PC-3 (cell line): Measurements from ENCODE around the gene AHNAK2. TPM values are rescaled to one million over a fixed set of nuclear protein-coding genes. Genes with fewer than 3 reads are reported as not detected.
A peak's percentile ranks its signal among the peaks of the same experiment; 100 is the strongest.

Experiments used
- ATAC-seq: fragments of 200-7000 bp; cut with Tn5 transposase; 2 replicates; pipeline ENCODE4 v1.9.1; 2020; ENCODE audit warnings: mild to moderate bottlenecking, moderate library complexity
- BruUV-seq: library from RNA; stranded (reverse); fragments of 400-500 nt; replicated peaks from 2 replicates; lab custom pipeline; 2021; lab: Mats Ljungman, UMichigan
- CTCF ChIA-PET: fragments of 300-600 bp; sonication (Branson Sonifier 250); formaldehyde crosslinking; loops from one replicate; lab custom pipeline; 2022; ENCODE audit warnings: antibody characterized with exemption; lab: Charles Lee
- POLR2A ChIA-PET: fragments of 300-600 bp; sonication (Branson Sonifier 250); formaldehyde crosslinking; loops from one replicate; lab custom pipeline; 2022; ENCODE audit warnings: antibody characterized with exemption; ENCODE audit not compliant: unreplicated experiment; lab: Charles Lee
- DNase-seq: peaks from one replicate; pipeline ENCODE4 v3.0.0-alpha.2; 2015
- H2AFZ ChIP-seq: fragments of 300-600 bp; sonication (generic); 2 replicates; pipeline ENCODE4 v1.6.0; 2016; ENCODE audit warnings: antibody characterized with exemption, low read length
- H3F3A ChIP-seq: fragments of 300-600 bp; sonication (generic); one replicate; pipeline ENCODE4 v1.6.0; 2017; ENCODE audit warnings: antibody characterized with exemption, low read length, control low read depth, mild to moderate bottlenecking; ENCODE audit not compliant: unreplicated experiment
- H3K27ac ChIP-seq: fragments of 300-600 bp; sonication (generic); 2 replicates; pipeline ENCODE4 v1.5.1; 2016; ENCODE audit warnings: mild to moderate bottlenecking, low read length
- H3K27me3 ChIP-seq: fragments of 300-600 bp; sonication (generic); 2 replicates; pipeline ENCODE4 v1.6.1; 2016; ENCODE audit warnings: low read length, mixed read lengths
- H3K36me3 ChIP-seq: fragments of 300-600 bp; sonication (generic); 2 replicates; pipeline ENCODE4 v1.6.1; 2016; ENCODE audit warnings: low read depth, mixed run types, low read length, mixed read lengths
- H3K4me1 ChIP-seq: fragments of 300-600 bp; sonication (generic); 2 replicates; pipeline ENCODE4 v1.5.1; 2016; ENCODE audit warnings: low read length; ENCODE audit not compliant: insufficient read depth
- H3K4me2 ChIP-seq: fragments of 300-600 bp; sonication (generic); 2 replicates; pipeline ENCODE4 v1.6.0; 2016; ENCODE audit warnings: low read length
- H3K4me3 ChIP-seq: fragments of 300-600 bp; sonication (generic); 2 replicates; pipeline ENCODE4 v1.5.1; 2016; ENCODE audit warnings: mild to moderate bottlenecking, low read length, mixed read lengths
- H3K79me2 ChIP-seq: fragments of 300-600 bp; sonication (generic); 2 replicates; pipeline ENCODE4 v1.6.1; 2017; ENCODE audit warnings: low read length, mixed read lengths
- H3K9ac ChIP-seq: fragments of 300-600 bp; sonication (generic); 2 replicates; pipeline ENCODE4 v1.6.0; 2016; ENCODE audit warnings: mild to moderate bottlenecking, low read length
- H3K9me2 ChIP-seq: fragments of 300-600 bp; sonication (generic); replicated peaks from 2 replicates; pipeline ENCODE4 v1.6.1; 2016; ENCODE audit warnings: mixed run types, low read length, mixed read lengths
- H3K9me3 ChIP-seq: fragments of 300-600 bp; sonication (generic); 2 replicates; pipeline ENCODE4 v1.6.1; 2016; ENCODE audit warnings: low read length, mixed read lengths
- H4K20me1 ChIP-seq: fragments of 300-600 bp; sonication (generic); 2 replicates; pipeline ENCODE4 v1.6.1; 2016; ENCODE audit warnings: low read length, mixed read lengths
- EZH2 ChIP-seq: fragments of 300-600 bp; sonication (generic); IDR thresholded peaks from one replicate; pipeline ENCODE4 v1.6.1; 2017; ENCODE audit warnings: antibody characterized with exemption, mild to moderate bottlenecking, low read length; ENCODE audit not compliant: unreplicated experiment
- EZH2phosphoT487 ChIP-seq: fragments of 300-600 bp; sonication (generic); IDR thresholded peaks from 2 replicates; pipeline ENCODE4 v1.6.1; 2018; ENCODE audit warnings: mild to moderate bottlenecking, antibody characterized with exemption, low read length, borderline replicate concordance
- intact Hi-C: fragments of 100-400 bp; cut with micrococcal nuclease; formaldehyde crosslinking; loops from 2 replicates; pipeline ENCODE4 v1.9.0; 2023
- total RNA-seq: library from RNA; depleted of rRNA; stranded (reverse); fragments of >200 nt; gene quantifications from 2 replicates; pipeline ENCODE4 v1.2.3, GENCODE V29; 2014
- TF ChIP-seq, protein P1 (sequence below): fragments of 300-600 bp; sonication (generic); conservative IDR thresholded peaks from 2 replicates; pipeline ENCODE4 v1.5.1; 2017; ENCODE audit warnings: antibody characterized with exemption, low read depth, mild to moderate bottlenecking, low read length

Gene AHNAK2
- total RNA-seq, 1 experiment from 2014 or later: 25.0 TPM

DNA sequence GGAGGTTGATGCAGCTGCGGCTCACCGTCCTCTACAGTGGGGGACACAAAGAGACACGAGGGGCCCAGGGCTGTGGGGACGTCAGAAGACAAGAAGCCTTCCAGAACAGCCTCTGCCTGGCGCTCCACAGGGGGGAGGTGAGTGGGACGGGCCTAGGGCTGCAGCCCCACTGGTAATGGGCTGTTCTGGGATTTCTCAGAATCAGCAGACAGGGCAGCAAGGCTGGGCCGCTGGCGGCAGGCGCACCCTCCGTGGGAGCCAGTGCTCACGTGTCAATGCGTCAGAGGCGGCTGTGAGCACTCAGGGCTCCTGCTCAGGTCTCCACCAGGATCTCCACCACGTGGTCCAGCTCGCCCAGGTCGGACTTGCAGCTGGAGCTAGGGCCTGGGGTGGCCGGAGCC, 32.7 kb upstream of the AHNAK2 start:
- BruUV-seq: no TSS peak
- Histone ChIP-seq H3K9me2 (no peaks in the 10 kb centered on the region), H3K36me3 (peaks cover 43% of the 10 kb centered on the region), H3K4me1 (peaks cover 18% of the 10 kb centered on the region), H3K27me3 (no peaks in the 10 kb centered on the region), H3K27ac (no peak overlapping the region), H3K9me3 (no peaks in the 10 kb centered on the region), H3K4me2 (no peak overlapping the region), H3K79me2 (peaks cover 78% of the 10 kb centered on the region), H3F3A (peaks cover 11% of the 10 kb centered on the region), H3K9ac (no peak overlapping the region), H2AFZ (no peak overlapping the region), H4K20me1 (peaks cover 93% of the 10 kb centered on the region), H3K4me3 (no peak overlapping the region)
- TF ChIP-seq EZH2 (no peak), EZH2phosphoT487 (no peak)
- TF ChIP-seq, protein P1, sequence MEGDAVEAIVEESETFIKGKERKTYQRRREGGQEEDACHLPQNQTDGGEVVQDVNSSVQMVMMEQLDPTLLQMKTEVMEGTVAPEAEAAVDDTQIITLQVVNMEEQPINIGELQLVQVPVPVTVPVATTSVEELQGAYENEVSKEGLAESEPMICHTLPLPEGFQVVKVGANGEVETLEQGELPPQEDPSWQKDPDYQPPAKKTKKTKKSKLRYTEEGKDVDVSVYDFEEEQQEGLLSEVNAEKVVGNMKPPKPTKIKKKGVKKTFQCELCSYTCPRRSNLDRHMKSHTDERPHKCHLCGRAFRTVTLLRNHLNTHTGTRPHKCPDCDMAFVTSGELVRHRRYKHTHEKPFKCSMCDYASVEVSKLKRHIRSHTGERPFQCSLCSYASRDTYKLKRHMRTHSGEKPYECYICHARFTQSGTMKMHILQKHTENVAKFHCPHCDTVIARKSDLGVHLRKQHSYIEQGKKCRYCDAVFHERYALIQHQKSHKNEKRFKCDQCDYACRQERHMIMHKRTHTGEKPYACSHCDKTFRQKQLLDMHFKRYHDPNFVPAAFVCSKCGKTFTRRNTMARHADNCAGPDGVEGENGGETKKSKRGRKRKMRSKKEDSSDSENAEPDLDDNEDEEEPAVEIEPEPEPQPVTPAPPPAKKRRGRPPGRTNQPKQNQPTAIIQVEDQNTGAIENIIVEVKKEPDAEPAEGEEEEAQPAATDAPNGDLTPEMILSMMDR: no peak
- intact Hi-C loops: no loop called here
- ChIA-PET CTCF (no interaction called here), POLR2A (interaction anchor here (0.6 kb wide), 1 partner anchor 114 kb away, joined by 3 read pairs; no protein-coding TSS in a partner anchor)
- DNase-seq (no peak), ATAC-seq (no peak)

DNA sequence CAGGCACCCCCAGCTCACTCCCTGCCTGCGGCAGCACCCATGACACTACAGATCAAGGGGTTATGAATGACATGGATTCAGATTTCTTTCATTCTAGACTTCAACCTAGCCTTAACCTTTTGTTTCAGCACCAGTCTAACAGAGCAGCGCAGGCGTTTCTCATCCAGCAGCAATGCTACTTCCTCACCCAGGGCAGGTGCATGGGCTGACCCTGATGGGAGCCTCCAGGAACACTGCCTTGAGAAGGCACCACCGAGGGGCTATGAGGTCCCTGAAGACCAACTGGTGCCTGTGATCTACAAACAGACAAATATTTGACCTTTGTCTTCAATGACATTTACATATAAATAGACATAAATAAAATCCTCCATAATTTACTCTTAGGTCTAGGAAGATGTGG, 31.9 kb upstream of the AHNAK2 start:
- Histone ChIP-seq H3K36me3 (peaks cover 42% of the 10 kb centered on the region), H2AFZ (no peak overlapping the region), H3K4me1 (peaks cover 10% of the 10 kb centered on the region; the same call in 1 of the 2 replicates), H3K9me3 (no peaks in the 10 kb centered on the region), H3K9ac (no peak overlapping the region), H3K27me3 (no peaks in the 10 kb centered on the region), H3F3A (peaks cover 11% of the 10 kb centered on the region), H3K4me3 (no peak overlapping the region), H3K79me2 (peaks cover 70% of the 10 kb centered on the region), H3K9me2 (no peaks in the 10 kb centered on the region), H4K20me1 (peaks cover 87% of the 10 kb centered on the region), H3K27ac (no peak overlapping the region), H3K4me2 (no peak overlapping the region)
- DNase-seq (no peak), ATAC-seq (no peak)
- ChIA-PET CTCF (no interaction called here), POLR2A (no interaction called here)
- intact Hi-C loops: no loop called here
- TSS peak; percentile 1 for BruUV-seq
- TF ChIP-seq, protein P1: no peak
- TF ChIP-seq EZH2phosphoT487 (no peak), EZH2 (no peak)

DNA sequence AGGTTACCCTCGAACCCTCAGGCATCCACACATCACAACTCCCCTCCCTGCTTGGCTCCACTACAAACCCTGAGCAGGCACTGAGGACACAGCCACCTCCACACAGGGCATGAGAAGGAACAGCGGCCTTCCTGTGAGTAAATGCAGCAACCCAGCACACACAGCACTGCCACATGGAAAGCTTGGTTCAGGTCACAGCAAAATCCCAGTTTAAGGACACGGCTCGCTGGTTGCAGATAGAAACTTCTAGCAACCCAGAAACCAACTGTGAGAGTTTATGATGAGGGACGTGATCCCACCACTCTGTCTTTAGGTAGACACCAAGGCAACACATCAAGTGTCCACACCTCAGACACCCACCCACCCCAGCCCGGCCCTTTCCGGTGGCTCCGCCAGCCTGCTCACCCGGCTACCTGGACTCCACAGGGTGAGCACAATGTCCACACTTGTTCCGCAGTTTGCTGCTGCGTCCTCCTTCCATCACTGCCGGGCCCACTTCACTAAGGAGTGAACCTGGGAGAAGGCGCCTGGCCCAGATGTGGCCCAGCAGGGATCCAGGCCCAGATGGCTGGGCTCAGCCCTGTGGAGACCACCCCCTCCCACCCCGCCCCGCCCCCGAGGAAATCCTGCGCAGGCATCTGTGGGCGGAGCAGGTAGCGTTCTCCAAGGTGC, 29.6 kb upstream of the AHNAK2 start:
- DNase-seq (no peak), ATAC-seq (no peak)
- TF ChIP-seq EZH2 (no peak), EZH2phosphoT487 (no peak)
- TF ChIP-seq, protein P1: no peak
- peaks cover 46% of the 10 kb centered on the region for H3K79me2 ChIP-seq
- no peaks in the 10 kb centered on the region for H3K27me3 ChIP-seq
- H3F3A ChIP-seq: peaks cover 6% of the 10 kb centered on the region
- POLR2A ChIA-PET: interaction anchor here (0.5 kb wide), 1 partner anchor 11 kb away, joined by 10 read pairs; no protein-coding TSS in a partner anchor
- no peak overlapping the region for H3K9ac ChIP-seq
- CTCF ChIA-PET: no interaction called here
- BruUV-seq: no TSS peak
- no peak overlapping the region for H3K4me2 ChIP-seq
- H3K9me2 ChIP-seq: no peaks in the 10 kb centered on the region
- H3K4me3 ChIP-seq: no peak overlapping the region
- intact Hi-C loops: no loop called here
- no peak overlapping the region for H2AFZ ChIP-seq
- peaks cover 64% of the 10 kb centered on the region for H4K20me1 ChIP-seq
- H3K4me1 ChIP-seq: peaks cover 11% of the 10 kb centered on the region
- no peaks in the 10 kb centered on the region for H3K9me3 ChIP-seq
- peaks cover 42% of the 10 kb centered on the region for H3K36me3 ChIP-seq
- H3K27ac ChIP-seq: no peak overlapping the region
